Activated CD8-positive, alpha-beta memory T cell treated with anti-CD3 and anti-CD28 coated beads for 36 hours (primary cell): ENCODE results near the gene ZFAND5. TPM values are rescaled to one million over a fixed set of nuclear protein-coding genes. Genes with fewer than 3 reads are reported as not detected.

ENCODE experiments used
- CTCF ChIA-PET: fragments of 350-600 bp; sonication (Branson Sonifier 250); formaldehyde crosslinking; loops from one replicate; lab custom pipeline; 2021; ENCODE audit warnings: antibody characterized with exemption; lab: Charles Lee
- POLR2A ChIA-PET: fragments of 350-600 bp; sonication (Branson Sonifier 250); formaldehyde crosslinking; loops from one replicate; lab custom pipeline; 2021; ENCODE audit warnings: antibody characterized with exemption; lab: Charles Lee
- total RNA-seq, 2 experiments: library from RNA; stranded (reverse); gene quantifications; one replicate each; pipeline ENCODE4 v1.2.3, GENCODE V29; 2021

The ZFAND5 gene
- total RNA-seq, 2 experiments from 2014 or later, result 85.8 to 86.7 TPM

- POLR2A ChIA-PET, result no interaction called here
- CTCF ChIA-PET, result no interaction called here
Observed at GRCh38 chr9:72334658-72335337, 30.2 kb downstream of the ZFAND5 start.

GRCh38 chr9:72333709-72334108 lies 31.3 kb downstream of the ZFAND5 start:
- ChIA-PET CTCF (no interaction called here), POLR2A (interaction anchor here (0.7 kb wide), 1 partner anchor 196 kb away, joined by 3 read pairs; no protein-coding TSS in a partner anchor)

- ChIA-PET CTCF (no interaction called here), POLR2A (interaction anchor here (0.7 kb wide), 1 partner anchor 196 kb away, joined by 3 read pairs; no protein-coding TSS in a partner anchor)
Observed at GRCh38 chr9:72333197-72333596, 31.8 kb downstream of the ZFAND5 start.

DNA sequence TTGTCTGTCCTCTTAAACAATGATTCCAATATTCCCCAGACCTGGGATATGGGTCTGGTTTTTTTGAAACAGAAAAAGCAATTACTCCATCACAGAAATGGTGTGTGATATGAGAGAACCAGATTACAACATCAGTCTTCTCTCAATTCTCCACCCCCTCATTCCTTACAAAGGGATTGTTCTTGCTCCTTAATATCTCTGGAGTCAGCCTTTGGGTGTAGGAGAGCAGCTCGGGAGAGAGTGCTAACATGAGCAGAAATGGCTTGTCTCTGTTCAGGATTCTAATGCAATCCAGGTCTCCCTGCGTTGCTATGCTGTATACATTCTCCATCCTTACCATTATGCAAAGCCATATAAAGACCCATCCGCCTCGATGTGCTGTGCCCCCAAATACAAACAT lies 32.7 kb downstream of the ZFAND5 start:
- POLR2A ChIA-PET, result no interaction called here
- CTCF ChIA-PET, result no interaction called here

GRCh38 chr9:72327631-72328030 lies 37.4 kb downstream of the ZFAND5 start:
- POLR2A ChIA-PET, result no interaction called here
- CTCF ChIA-PET, result no interaction called here

- ChIA-PET POLR2A (no interaction called here), CTCF (no interaction called here)
Observed at GRCh38 chr9:72326641-72327040, 38.4 kb downstream of the ZFAND5 start.

GRCh38 chr9:72324974-72325373 lies 40.0 kb downstream of the ZFAND5 start:
- POLR2A ChIA-PET, result no interaction called here

GRCh38 chr9:72322678-72323077 lies 42.3 kb downstream of the ZFAND5 start:
- POLR2A ChIA-PET, result no interaction called here
- CTCF ChIA-PET, result no interaction called here

More at GRCh38 chr9:72324974-72325373, 40.0 kb downstream of the ZFAND5 start:
- CTCF ChIA-PET, result no interaction called here

GRCh38 chr9:72322259-72322658 lies 42.7 kb downstream of the ZFAND5 start:
- ChIA-PET CTCF (no interaction called here), POLR2A (no interaction called here)

DNA sequence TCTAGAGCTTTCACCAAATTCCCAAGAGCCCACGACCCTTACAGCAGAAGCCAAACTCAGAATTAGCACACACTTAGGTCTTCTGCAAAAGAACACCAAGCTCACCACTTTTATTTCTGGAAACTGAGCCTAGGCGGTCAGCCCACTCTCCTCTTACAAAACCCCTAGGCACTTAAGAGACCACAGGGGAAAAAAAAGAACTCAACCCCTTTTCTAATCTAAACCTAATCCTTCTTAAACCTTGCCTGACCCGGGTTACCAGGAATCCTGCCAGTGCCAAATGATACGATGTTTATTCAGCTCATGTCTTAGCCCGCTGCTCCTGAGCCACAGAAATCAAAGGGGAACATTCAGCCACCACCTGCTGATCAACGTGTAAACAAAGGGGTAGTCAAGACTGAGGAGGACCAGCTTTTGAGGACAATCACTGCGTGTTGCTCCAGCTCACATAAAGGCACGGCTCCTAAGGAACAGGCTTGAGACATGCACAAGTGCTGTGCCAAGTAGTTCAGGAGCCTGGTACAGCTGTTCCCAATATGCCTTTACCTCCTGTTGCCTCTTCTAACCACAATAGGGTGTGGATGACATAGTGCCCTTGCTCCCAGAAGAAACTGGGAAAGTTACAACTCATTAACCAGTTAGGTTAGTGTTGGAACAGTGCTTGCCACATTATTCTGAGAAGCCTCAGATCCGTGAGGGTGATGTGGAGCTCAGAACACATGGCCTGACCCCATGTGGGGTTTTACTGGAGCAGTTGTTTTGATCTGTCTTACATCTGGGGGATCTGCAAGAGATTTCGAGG lies 49.3 kb downstream of the ZFAND5 start:
- POLR2A ChIA-PET, result no interaction called here

GRCh38 chr9:72315089-72315509 lies 49.9 kb downstream of the ZFAND5 start:
- POLR2A ChIA-PET, result no interaction called here
- CTCF ChIA-PET, result interaction anchor here (0.7 to 0.9 kb wide), 2 partner anchors 34 to 491 kb away, joined by 3 read pairs; no protein-coding TSS in a partner anchor

More for the DNA sequence above, 49.3 kb downstream of the ZFAND5 start:
- CTCF ChIA-PET, result interaction anchor here (0.7 to 0.9 kb wide), 2 partner anchors 35 to 491 kb away, joined by 3 read pairs; no protein-coding TSS in a partner anchor

DNA sequence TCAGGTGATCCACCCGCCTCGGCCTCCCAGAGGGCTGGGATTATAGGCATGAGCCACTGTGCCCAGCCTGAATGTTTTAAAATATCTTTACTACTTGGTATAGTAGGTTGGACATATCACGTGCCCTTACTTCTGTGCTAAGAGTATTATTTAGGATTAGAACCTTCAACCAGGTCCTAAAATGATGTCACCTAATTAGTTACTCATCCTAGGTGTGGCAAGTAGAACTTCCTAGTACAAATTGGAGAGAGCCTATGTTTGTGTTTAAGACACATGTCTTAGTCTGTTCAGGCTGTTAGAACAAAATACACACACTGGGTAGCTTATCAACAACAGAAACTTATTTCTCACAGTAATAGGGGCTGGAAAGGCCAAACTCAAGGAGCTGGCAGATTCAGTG lies 51.5 kb downstream of the ZFAND5 start:
- POLR2A ChIA-PET, result no interaction called here
- CTCF ChIA-PET, result no interaction called here

GRCh38 chr9:72312386-72312987 lies 52.5 kb downstream of the ZFAND5 start:
- ChIA-PET CTCF (no interaction called here), POLR2A (no interaction called here)

DNA sequence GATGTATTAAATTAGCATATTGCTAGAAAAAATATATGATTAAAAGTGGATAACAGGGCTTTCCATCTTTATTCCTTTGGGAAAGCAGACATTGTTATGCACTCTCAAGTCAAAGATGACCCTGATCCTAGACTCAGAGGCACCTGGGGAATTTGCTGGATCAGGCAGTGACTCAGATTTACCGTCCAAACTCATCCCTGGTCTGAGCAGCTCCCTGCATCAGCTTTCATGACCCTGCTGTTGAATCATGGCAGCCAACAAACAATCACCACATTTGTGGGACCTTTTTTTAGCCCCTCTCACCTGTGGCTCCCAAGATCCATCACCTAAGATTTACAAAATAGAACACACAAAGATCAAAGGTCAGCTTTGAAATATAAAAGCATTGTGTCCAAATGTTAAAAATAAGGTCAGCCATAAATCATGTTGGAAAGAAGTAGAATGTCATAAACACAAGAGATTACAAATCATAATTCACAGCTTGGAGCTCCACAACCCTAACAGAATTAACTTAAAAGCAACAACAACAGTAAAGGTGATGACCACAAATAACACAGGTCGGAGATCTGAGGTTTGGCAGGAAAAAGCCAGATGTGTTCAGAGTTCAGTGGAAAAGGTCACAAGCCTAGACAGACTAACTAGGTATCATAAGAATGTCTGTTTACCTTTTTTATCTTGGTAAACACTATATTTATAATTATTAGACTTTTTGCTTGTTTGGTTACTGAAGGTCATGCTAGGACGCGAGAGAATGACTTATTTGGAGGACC lies 55.5 kb downstream of the ZFAND5 start:
- ChIA-PET CTCF (no interaction called here), POLR2A (no interaction called here)

GRCh38 chr9:72306761-72307160 lies 58.2 kb downstream of the ZFAND5 start:
- ChIA-PET POLR2A (no interaction called here), CTCF (no interaction called here)

GRCh38 chr9:72305707-72306106 lies 59.3 kb downstream of the ZFAND5 start:
- ChIA-PET CTCF (no interaction called here), POLR2A (no interaction called here)

DNA sequence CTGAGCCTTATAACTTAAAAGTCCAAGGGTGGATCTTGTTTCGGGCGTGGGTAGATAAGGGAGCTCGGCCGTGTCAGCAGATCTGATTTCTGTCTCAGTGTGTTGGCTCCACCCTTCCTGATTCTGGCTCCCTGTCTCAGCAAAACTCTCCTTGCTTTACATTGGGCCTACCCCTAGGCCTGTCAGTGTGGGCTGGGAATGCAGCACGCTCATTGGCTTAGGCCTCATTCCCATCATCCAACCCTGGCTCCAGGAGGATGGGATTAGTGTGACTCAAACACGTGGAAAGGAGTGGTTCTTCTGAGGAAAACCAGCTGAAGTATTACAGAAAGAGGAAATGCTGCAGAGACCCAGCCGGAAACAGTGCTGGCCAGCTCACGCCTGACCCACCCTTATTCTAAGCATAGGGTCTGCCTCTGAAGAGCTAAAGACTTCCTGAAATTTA lies 59.9 kb downstream of the ZFAND5 start:
- POLR2A ChIA-PET, result no interaction called here
- CTCF ChIA-PET, result no interaction called here

DNA sequence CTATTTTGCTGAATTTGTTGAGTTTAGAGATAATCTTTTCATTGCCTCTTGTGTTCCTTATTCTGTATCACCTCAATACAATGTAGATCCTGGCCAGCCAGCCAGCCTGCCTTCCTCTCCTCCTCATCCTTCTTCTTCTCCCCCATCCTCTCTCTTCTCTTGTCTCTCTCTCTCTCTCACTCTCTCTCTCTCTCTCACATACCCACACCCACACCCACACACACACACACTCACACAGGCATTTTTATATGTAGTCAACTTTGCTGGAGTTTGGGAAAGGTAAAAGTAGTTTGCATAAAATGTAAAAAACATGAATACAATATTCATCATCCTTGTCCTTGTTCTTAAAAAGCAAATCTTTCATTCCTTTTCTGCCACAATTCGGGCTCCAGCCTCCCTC lies 60.5 kb downstream of the ZFAND5 start:
- ChIA-PET POLR2A (no interaction called here), CTCF (no interaction called here)
